Smooth muscle cell (in vitro differentiated cells): ENCODE data around the gene MAP10. TPM values are rescaled to one million over a fixed set of nuclear protein-coding genes. Genes with fewer than 3 reads are reported as not detected.

Source experiments
- DNase-seq: peaks from one replicate; lab custom pipeline; 2025; ENCODE audit not compliant: unreplicated experiment; lab: John Stamatoyannopoulos, UW
- H2AFZ ChIP-seq: fragments of 200-600 bp; sonication (generic); 2 replicates; pipeline ENCODE4 v1.6.0; 2016; ENCODE audit warnings: antibody characterized with exemption, low read depth, mild to moderate bottlenecking
- H3F3A ChIP-seq: fragments of 200-600 bp; sonication (generic); 2 replicates; pipeline ENCODE4 v1.6.0; 2017; ENCODE audit warnings: antibody characterized with exemption, low read depth
- H3K27ac ChIP-seq: fragments of 200-600 bp; sonication (generic); 2 replicates; pipeline ENCODE4 v1.5.1; 2016; ENCODE audit warnings: low read depth, mild to moderate bottlenecking
- H3K27me3 ChIP-seq: fragments of 200-600 bp; sonication (generic); 2 replicates; pipeline ENCODE4 v1.6.1; 2016; ENCODE audit warnings: low read depth, mild to moderate bottlenecking
- H3K36me3 ChIP-seq: fragments of 200-600 bp; sonication (generic); 2 replicates; pipeline ENCODE4 v1.5.1; 2016; ENCODE audit warnings: low read depth
- H3K4me1 ChIP-seq: fragments of 200-600 bp; sonication (generic); 2 replicates; pipeline ENCODE4 v1.5.1; 2016; ENCODE audit warnings: low read depth
- H3K4me2 ChIP-seq: fragments of 200-600 bp; sonication (generic); 2 replicates; pipeline ENCODE4 v1.6.0; 2016; ENCODE audit warnings: mild to moderate bottlenecking
- H3K4me3 ChIP-seq: fragments of 200-600 bp; sonication (generic); 2 replicates; pipeline ENCODE4 v1.5.1; 2016; ENCODE audit warnings: mild to moderate bottlenecking
- H3K79me2 ChIP-seq: fragments of 200-600 bp; sonication (generic); 2 replicates; pipeline ENCODE4 v1.6.0; 2016; ENCODE audit warnings: low read depth, mild to moderate bottlenecking
- H3K9ac ChIP-seq: fragments of 200-600 bp; sonication (generic); 2 replicates; pipeline ENCODE4 v1.6.0; 2016; ENCODE audit warnings: low read depth
- H3K9me3 ChIP-seq: fragments of 200-600 bp; sonication (generic); replicated peaks from 2 replicates; pipeline ENCODE4 v1.5.1; 2016; ENCODE audit warnings: low read depth
- H4K20me1 ChIP-seq: fragments of 200-600 bp; sonication (generic); 2 replicates; pipeline ENCODE4 v1.6.0; 2016; ENCODE audit warnings: low read depth
- WGBS: methylation state at CpG from one replicate; pipeline ENCODE4 v1.1.7; 2016; ENCODE audit warnings: low lambda C conversion rate; 5-methylcytosine and 5-hydroxymethylcytosine counted together
- polyA plus RNA-seq: library from polyadenylated mRNA; unstranded; fragments of >200 nt; fragmentation: Nextera tagmentation; extraction: Ambion mirVana; gene quantifications from 2 replicates; pipeline ENCODE4 v1.2.1, GENCODE V29; 2016
- total RNA-seq: library from RNA; depleted of rRNA; stranded (reverse); fragments of >200 nt; gene quantifications from 2 replicates; pipeline ENCODE4 v1.2.3, GENCODE V29; 2014
- TF ChIP-seq, protein P1 (sequence below): fragments of 200-600 bp; sonication (generic); IDR thresholded peaks from 2 replicates; pipeline ENCODE4 v1.5.1; 2017; ENCODE audit warnings: borderline replicate concordance, mild to moderate bottlenecking, antibody characterized with exemption; ENCODE audit not compliant: insufficient read depth, poor library complexity, severe bottlenecking

Gene MAP10
- total and polyA plus RNA-seq, 2 experiments from 2014 or later, result 2.6 to 6.7 TPM

DNA sequence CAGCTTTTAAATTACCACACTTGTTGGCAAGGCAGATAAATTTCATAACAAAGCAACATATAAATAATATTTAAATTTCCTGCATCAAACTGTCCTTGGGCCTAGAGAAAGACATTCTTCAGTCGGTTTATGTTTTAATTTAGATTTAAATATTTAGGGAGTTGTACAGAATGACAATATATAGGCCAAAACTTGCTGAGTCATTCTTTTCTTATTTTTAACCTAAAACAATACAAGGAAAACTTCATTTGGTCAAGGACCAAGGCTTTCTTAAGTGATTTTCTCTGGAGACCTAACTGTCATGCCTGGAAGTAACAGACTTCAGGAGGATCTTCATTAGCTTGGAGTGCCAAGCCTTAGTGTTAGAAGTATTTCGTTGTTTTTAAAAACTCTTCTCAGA is 5.6 kb downstream of the MAP10 start:
- Histone ChIP-seq H3K4me1 (peaks cover 6% of the 10 kb centered on the region), H3K27me3 (no peaks in the 10 kb centered on the region), H3K27ac (no peak overlapping the region), H3F3A (no peaks in the 10 kb centered on the region), H3K4me2 (peak overlapping the region; percentile 24), H4K20me1 (no peaks in the 10 kb centered on the region), H2AFZ (no peak overlapping the region), H3K9me3 (no peaks in the 10 kb centered on the region), H3K79me2 (no peaks in the 10 kb centered on the region), H3K4me3 (no peak overlapping the region), H3K36me3 (no peaks in the 10 kb centered on the region), H3K9ac (no peak overlapping the region)
- TF ChIP-seq, protein P1, sequence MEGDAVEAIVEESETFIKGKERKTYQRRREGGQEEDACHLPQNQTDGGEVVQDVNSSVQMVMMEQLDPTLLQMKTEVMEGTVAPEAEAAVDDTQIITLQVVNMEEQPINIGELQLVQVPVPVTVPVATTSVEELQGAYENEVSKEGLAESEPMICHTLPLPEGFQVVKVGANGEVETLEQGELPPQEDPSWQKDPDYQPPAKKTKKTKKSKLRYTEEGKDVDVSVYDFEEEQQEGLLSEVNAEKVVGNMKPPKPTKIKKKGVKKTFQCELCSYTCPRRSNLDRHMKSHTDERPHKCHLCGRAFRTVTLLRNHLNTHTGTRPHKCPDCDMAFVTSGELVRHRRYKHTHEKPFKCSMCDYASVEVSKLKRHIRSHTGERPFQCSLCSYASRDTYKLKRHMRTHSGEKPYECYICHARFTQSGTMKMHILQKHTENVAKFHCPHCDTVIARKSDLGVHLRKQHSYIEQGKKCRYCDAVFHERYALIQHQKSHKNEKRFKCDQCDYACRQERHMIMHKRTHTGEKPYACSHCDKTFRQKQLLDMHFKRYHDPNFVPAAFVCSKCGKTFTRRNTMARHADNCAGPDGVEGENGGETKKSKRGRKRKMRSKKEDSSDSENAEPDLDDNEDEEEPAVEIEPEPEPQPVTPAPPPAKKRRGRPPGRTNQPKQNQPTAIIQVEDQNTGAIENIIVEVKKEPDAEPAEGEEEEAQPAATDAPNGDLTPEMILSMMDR, result no peak
- no peak for DNase-seq
- WGBS, result 95% methylated on average over 2 of the region's 2 CpGs

DNA sequence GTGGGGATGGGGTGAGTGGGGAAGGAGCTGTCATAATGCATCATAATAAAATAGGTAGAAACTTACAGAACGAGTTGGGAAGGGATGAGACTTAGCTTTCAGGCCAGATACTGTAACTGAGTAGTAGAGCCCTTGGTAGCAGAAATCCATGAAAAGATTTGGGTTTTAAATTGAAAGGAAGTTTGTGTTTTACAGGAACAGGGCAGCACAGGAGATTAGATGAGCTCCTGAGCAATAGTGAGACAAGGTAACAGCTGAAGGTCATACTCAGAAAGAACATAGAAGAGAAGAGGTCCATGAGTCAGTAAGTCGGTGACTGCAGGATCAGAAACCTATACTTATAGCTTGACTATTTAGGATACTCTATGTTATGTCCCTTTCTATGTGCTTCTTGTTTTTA is 7.3 kb downstream of the MAP10 start:
- no peak overlapping the region for H3K27ac ChIP-seq
- no peaks in the 10 kb centered on the region for H3K36me3 ChIP-seq
- H3K79me2 ChIP-seq, result no peaks in the 10 kb centered on the region
- H3K27me3 ChIP-seq, result no peaks in the 10 kb centered on the region
- no peaks in the 10 kb centered on the region for H3F3A ChIP-seq
- no peak overlapping the region for H2AFZ ChIP-seq
- H3K4me1 ChIP-seq, result peaks cover 6% of the 10 kb centered on the region
- H3K9me3 ChIP-seq, result no peaks in the 10 kb centered on the region
- DNase-seq, result no peak
- H4K20me1 ChIP-seq, result no peaks in the 10 kb centered on the region
- H3K4me2 ChIP-seq, result no peak overlapping the region
- 80% methylated on average over 2 of the region's 2 CpGs for WGBS
- H3K9ac ChIP-seq, result no peak overlapping the region
- TF ChIP-seq, protein P1, result no peak
- no peak overlapping the region for H3K4me3 ChIP-seq

DNA sequence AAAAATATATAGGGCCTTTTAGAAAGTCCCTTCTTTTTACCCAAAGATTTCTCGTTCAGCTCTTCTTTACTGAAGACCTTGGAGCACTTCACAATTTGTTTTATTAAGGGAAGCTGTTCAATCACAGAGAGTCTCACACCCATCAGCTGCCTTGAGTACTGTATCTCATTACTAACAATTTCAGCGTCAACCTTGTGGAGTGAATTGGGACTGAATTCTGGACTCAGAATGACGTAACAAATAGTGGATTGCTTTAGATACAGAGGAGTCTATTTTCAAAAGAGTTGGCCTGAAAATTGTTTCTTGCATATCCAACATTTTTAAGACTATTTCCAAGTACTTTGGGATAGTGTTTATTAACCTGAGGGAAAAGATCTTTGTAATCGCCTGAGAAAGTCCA is 7.9 kb downstream of the MAP10 start:
- Histone ChIP-seq H3K79me2 (no peaks in the 10 kb centered on the region), H3K4me2 (no peak overlapping the region), H4K20me1 (no peaks in the 10 kb centered on the region), H3K4me1 (peaks cover 6% of the 10 kb centered on the region), H3K9ac (no peak overlapping the region), H3K9me3 (no peaks in the 10 kb centered on the region), H3K36me3 (no peaks in the 10 kb centered on the region), H3K4me3 (no peak overlapping the region), H2AFZ (no peak overlapping the region), H3K27ac (no peak overlapping the region), H3F3A (no peaks in the 10 kb centered on the region), H3K27me3 (no peaks in the 10 kb centered on the region)
- TF ChIP-seq, protein P1, result no peak
- no peak for DNase-seq
- 96% methylated on average over 4 of the region's 4 CpGs for WGBS

DNA sequence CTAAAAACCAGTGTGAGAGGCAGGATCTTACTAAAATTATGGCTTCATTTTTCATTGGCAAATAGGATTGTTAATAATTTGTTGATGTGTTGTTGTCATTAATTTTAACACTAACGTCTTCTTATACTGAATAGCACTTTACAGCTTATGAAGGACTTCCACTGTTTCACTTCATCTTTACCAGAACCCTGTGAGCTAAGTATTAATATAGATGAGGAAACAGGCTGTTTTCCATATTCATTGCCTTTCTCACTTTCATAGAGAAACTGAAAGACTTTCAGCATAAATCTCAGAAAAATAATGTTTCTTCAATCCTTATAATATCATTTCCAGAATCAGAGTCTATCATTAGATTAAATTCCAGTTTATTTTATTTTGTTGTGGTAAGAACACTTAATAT is 8.5 kb downstream of the MAP10 start:
- no peak overlapping the region for H3K4me2 ChIP-seq
- peaks cover 6% of the 10 kb centered on the region for H3K4me1 ChIP-seq
- H4K20me1 ChIP-seq, result no peaks in the 10 kb centered on the region
- no peaks in the 10 kb centered on the region for H3K36me3 ChIP-seq
- no peak overlapping the region for H3K27ac ChIP-seq
- no peaks in the 10 kb centered on the region for H3F3A ChIP-seq
- no peak overlapping the region for H2AFZ ChIP-seq
- H3K9me3 ChIP-seq, result no peaks in the 10 kb centered on the region
- TF ChIP-seq, protein P1, result no peak
- DNase-seq, result no peak
- H3K27me3 ChIP-seq, result no peaks in the 10 kb centered on the region
- H3K9ac ChIP-seq, result no peak overlapping the region
- H3K4me3 ChIP-seq, result no peak overlapping the region
- no peaks in the 10 kb centered on the region for H3K79me2 ChIP-seq
- 96% methylated on average over 1 of the region's 1 CpG for WGBS
